H1 (cell line): ENCODE results near the gene TMX2. TPM values are rescaled to one million over a fixed set of nuclear protein-coding genes. Genes with fewer than 3 reads are reported as not detected.

Experiments used
- CTCF ChIA-PET: fragments of 300-600 bp; sonication (Branson Sonifier 250); formaldehyde crosslinking; loops from one replicate; lab custom pipeline; 2021; ENCODE audit not compliant: partially characterized antibody; lab: Charles Lee
- POLR2A ChIA-PET: fragments of 300-600 bp; sonication (Branson Sonifier 250); formaldehyde crosslinking; loops from one replicate; lab custom pipeline; 2021; ENCODE audit warnings: inconsistent platforms; ENCODE audit not compliant: partially characterized antibody; lab: Charles Lee
- DNase-seq, 2 experiments: peaks; one replicate each; pipeline versions ENCODE4 v3.0.0 to v3.0.0-alpha.2; 2010 to 2022; ENCODE audit warnings: low spot score in 2 of 2, low read depth in 1 of 2, mixed read lengths in 1 of 2
- FAIRE-seq: peaks from 2 replicates; lab custom pipeline; 2011; peaks lifted over from hg19 to GRCh38; lab: Jason Lieb, UNC
- H2AFZ ChIP-seq: 2 replicates; pipeline ENCODE4 v1.8.1; 2012; ENCODE audit warnings: low read length, inconsistent platforms
- H2AK5ac ChIP-seq: 2 replicates; pipeline ENCODE4 v1.6.1; 2013; ENCODE audit warnings: low read depth, low read length
- H2BK120ac ChIP-seq: replicated peaks from 2 replicates; pipeline ENCODE3; 2013; ENCODE audit warnings: low read depth, low read length, inconsistent platforms
- H2BK12ac ChIP-seq: 2 replicates; pipeline ENCODE4 v1.6.1; 2013; ENCODE audit warnings: low read depth, low read length
- H2BK15ac ChIP-seq: 2 replicates; pipeline ENCODE4 v1.6.1; 2013; ENCODE audit warnings: low read length
- H2BK20ac ChIP-seq: 2 replicates; pipeline ENCODE4 v1.6.1; 2013; ENCODE audit warnings: low read length
- H2BK5ac ChIP-seq: 2 replicates; pipeline ENCODE4 v1.6.1; 2013; ENCODE audit warnings: low read depth, low read length
- H3K14ac ChIP-seq: 2 replicates; pipeline ENCODE4 v1.6.1; 2013; ENCODE audit warnings: inconsistent platforms; ENCODE audit not compliant: insufficient read length
- H3K18ac ChIP-seq: 2 replicates; pipeline ENCODE4 v1.6.1; 2013; ENCODE audit warnings: low read length; ENCODE audit errors: extremely low read depth
- H3K23ac ChIP-seq: 2 replicates; pipeline ENCODE4 v1.6.1; 2013; ENCODE audit warnings: inconsistent platforms; ENCODE audit not compliant: insufficient read length
- H3K23me2 ChIP-seq: 2 replicates; pipeline ENCODE4 v1.6.1; 2013; ENCODE audit warnings: low read depth, low read length
- H3K27ac ChIP-seq: 2 replicates; pipeline ENCODE4 v1.6.1; 2011; ENCODE audit warnings: low read depth, low read length, inconsistent platforms
- H3K27me3 ChIP-seq, 4 experiments: replicated peaks in 1 of 4; 1 replicate in 1 of 4; 2 replicates in 3 of 4; pipeline versions ENCODE4 v1.6.1 to v1.8.1; 2011 to 2013; ENCODE audit warnings: low read length in 3 of 4, mild to moderate bottlenecking in 3 of 4, inconsistent platforms in 2 of 4, mixed read lengths in 2 of 4, moderate library complexity in 1 of 4; ENCODE audit not compliant: control insufficient read depth in 3 of 4, insufficient read depth in 3 of 4; ENCODE audit errors: extremely low read depth in 1 of 4
- H3K36me3 ChIP-seq, 4 experiments: 2 replicates each; pipeline versions ENCODE4 v1.6.1 to v1.8.1; 2011 to 2013; ENCODE audit warnings: mild to moderate bottlenecking in 4 of 4, low read length in 3 of 4, moderate library complexity in 2 of 4, control low read depth in 1 of 4, inconsistent platforms in 1 of 4; ENCODE audit not compliant: insufficient read depth in 4 of 4, control insufficient read depth in 2 of 4
- H3K4ac ChIP-seq: replicated peaks from 2 replicates; pipeline ENCODE3; 2013; ENCODE audit warnings: low read length, low read depth, mixed read lengths, inconsistent platforms; ENCODE audit not compliant: insufficient read length
- H3K4me1 ChIP-seq, 4 experiments: replicated peaks in 1 of 4; 1 replicate in 1 of 4; 2 replicates in 3 of 4; pipeline versions ENCODE4 v1.6.1 to v1.8.1; 2011 to 2013; ENCODE audit warnings: low read length in 3 of 4, inconsistent platforms in 2 of 4, mixed read lengths in 1 of 4; ENCODE audit not compliant: insufficient read depth in 4 of 4, control insufficient read depth in 3 of 4
- H3K4me2 ChIP-seq, 2 experiments: 2 replicates each; pipeline versions ENCODE4 v1.6.1 to v1.8.1; 2011 to 2013; ENCODE audit warnings: low read depth in 2 of 2, low read length in 2 of 2, control low read depth in 1 of 2, inconsistent platforms in 1 of 2, mild to moderate bottlenecking in 1 of 2; ENCODE audit not compliant: insufficient read depth in 1 of 2
- H3K4me3 ChIP-seq, 4 experiments: fragments of 200-600, 300-600 bp in 1 of 4; sonication (generic), shearing (Covaris generic), sonication (Bioruptor Twin) in 1 of 4; 2 replicates each; pipeline versions ENCODE4 v1.5.1 to v1.8.1; 2011 to 2016; ENCODE audit warnings: low read length in 4 of 4, low read depth in 3 of 4, control low read depth in 2 of 4, inconsistent platforms in 2 of 4, mild to moderate bottlenecking in 2 of 4, mixed read lengths in 1 of 4, moderate library complexity in 1 of 4; ENCODE audit not compliant: insufficient read depth in 2 of 4; ENCODE audit errors: extremely low read depth in 1 of 4
- H3K56ac ChIP-seq: replicated peaks from 2 replicates; pipeline ENCODE3; 2013; ENCODE audit warnings: low read depth, mild to moderate bottlenecking, mixed read lengths, low read length, inconsistent platforms; ENCODE audit not compliant: insufficient read length
- H3K79me1 ChIP-seq: 2 replicates; pipeline ENCODE4 v1.6.1; 2013; ENCODE audit warnings: low read depth, low read length, control low read depth
- H3K79me2 ChIP-seq, 2 experiments: 2 replicates each; pipeline versions ENCODE4 v1.6.1 to v1.8.1; 2012 to 2013; ENCODE audit warnings: low read length in 2 of 2, mild to moderate bottlenecking in 2 of 2, inconsistent platforms in 1 of 2; ENCODE audit not compliant: insufficient read depth in 2 of 2, control insufficient read depth in 1 of 2
- H3K9ac ChIP-seq, 4 experiments: replicated peaks in 1 of 4; 1 replicate in 1 of 4; 2 replicates in 3 of 4; pipeline versions ENCODE4 v1.6.1 to v1.8.1; 2011 to 2013; ENCODE audit warnings: low read depth in 3 of 4, low read length in 3 of 4, control low read depth in 2 of 4, mild to moderate bottlenecking in 2 of 4, moderate library complexity in 2 of 4, inconsistent platforms in 1 of 4; ENCODE audit errors: extremely low read depth in 1 of 4
- H3K9me3 ChIP-seq, 2 experiments: 2 replicates each; pipeline versions ENCODE4 v1.6.1 to v1.8.1; 2012 to 2013; ENCODE audit warnings: mild to moderate bottlenecking in 2 of 2, moderate library complexity in 2 of 2, control low read depth in 1 of 2, inconsistent platforms in 1 of 2, low read depth in 1 of 2, low read length in 1 of 2, mixed read lengths in 1 of 2; ENCODE audit not compliant: insufficient read depth in 2 of 2
- H4K20me1 ChIP-seq, 2 experiments: replicated peaks in 1 of 2; 2 replicates each; pipeline versions ENCODE3 to v1.8.1; 2011 to 2013; ENCODE audit warnings: inconsistent platforms in 2 of 2, low read length in 2 of 2, mild to moderate bottlenecking in 1 of 2; ENCODE audit not compliant: insufficient read depth in 2 of 2, control insufficient read depth in 1 of 2
- H4K5ac ChIP-seq: 2 replicates; pipeline ENCODE4 v1.6.1; 2013; ENCODE audit warnings: low read length, low read depth, mixed read lengths, inconsistent platforms; ENCODE audit not compliant: insufficient read length
- H4K8ac ChIP-seq: 2 replicates; pipeline ENCODE4 v1.8.0; 2013; ENCODE audit warnings: mild to moderate bottlenecking, moderate library complexity, low read length, inconsistent platforms; ENCODE audit not compliant: insufficient read depth; ENCODE audit errors: extremely low read depth
- H4K91ac ChIP-seq: replicated peaks from 2 replicates; pipeline ENCODE3; 2013; ENCODE audit warnings: low read length, mixed read lengths, inconsistent platforms; ENCODE audit not compliant: insufficient read length
- ATF2 ChIP-seq: IDR thresholded peaks from 2 replicates; pipeline ENCODE4 v1.6.1; 2012; ENCODE audit warnings: low read length, inconsistent platforms
- CHD2 ChIP-seq: IDR thresholded peaks from 2 replicates; pipeline ENCODE4 v1.6.1; 2012; ENCODE audit warnings: low read length, improper control_type of control experiment
- JUN ChIP-seq: IDR thresholded peaks from 2 replicates; pipeline ENCODE4 v1.6.1; 2011; ENCODE audit warnings: low read depth, mild to moderate bottlenecking, improper control_type of control experiment, low read length
- KDM1A ChIP-seq: fragments of 200-600, 300-600 bp; sonication (generic); IDR thresholded peaks from 2 replicates; pipeline ENCODE4 v1.7.1; 2016; ENCODE audit warnings: mild to moderate bottlenecking, low read length, borderline replicate concordance
- NANOG ChIP-seq: IDR thresholded peaks from 2 replicates; pipeline ENCODE4 v1.6.1; 2011; ENCODE audit warnings: low read length, low read depth, mild to moderate bottlenecking, inconsistent platforms; ENCODE audit not compliant: insufficient read depth, poor library complexity, severe bottlenecking
- POU5F1 ChIP-seq: IDR thresholded peaks from 2 replicates; pipeline ENCODE4 v1.6.1; 2011; ENCODE audit warnings: low read depth, mild to moderate bottlenecking, low read length, moderate library complexity
- SP1 ChIP-seq: IDR thresholded peaks from 2 replicates; pipeline ENCODE4 v1.6.1; 2011; ENCODE audit warnings: low read depth, low read length
- SRF ChIP-seq: IDR thresholded peaks from 2 replicates; pipeline ENCODE4 v1.6.1; 2011; ENCODE audit warnings: mild to moderate bottlenecking, low read depth, low read length, moderate library complexity
- TEAD4 ChIP-seq: IDR thresholded peaks from 2 replicates; pipeline ENCODE4 v1.6.1; 2012; ENCODE audit warnings: low read depth, low read length, inconsistent platforms, mixed read lengths
- WGBS, 2 experiments: shearing (Covaris generic) in 1 of 2; methylation state at CpG; one replicate each; pipeline versions ENCODE4 v1.1.6 to v1.1.7; 2013 to 2015; ENCODE audit warnings: low lambda C conversion rate in 2 of 2, mixed read lengths in 2 of 2, inconsistent platforms in 1 of 2, low coverage in 1 of 2, missing lambda C conversion rate in 1 of 2; ENCODE audit not compliant: insufficient replicate concordance in 2 of 2, insufficient coverage in 1 of 2, insufficient read length in 1 of 2; ENCODE audit errors: extremely low coverage in 1 of 2, missing lambda C conversion rate in 1 of 2; 5-methylcytosine and 5-hydroxymethylcytosine counted together
- polyA plus RNA-seq, 7 experiments: library from polyadenylated mRNA; depleted of rRNA in 3 of 7; stranded (reverse) in 5 of 7; unstranded in 2 of 7; fragments of >200 nt in 5 of 7; fragments of 200-250 nt in 2 of 7; gene quantifications; 1 replicate in 5 of 7; 2 replicates in 1 of 7; 4 replicates in 1 of 7; pipeline versions ENCODE4 v1.2.1 to v1.2.3, GENCODE V29; 2011 to 2013; ENCODE audit warnings: missing spikeins in 2 of 7, mixed read lengths in 2 of 7
- total RNA-seq: library from RNA; stranded (reverse); fragmentation: NEBNext Ultra II Directional; extraction: Animal tissue kit (Norgen Biotek cat#: 25700); gene quantifications from 2 replicates; pipeline ENCODE4 v1.2.1, GENCODE V29; 2021
- TF ChIP-seq, protein P1 (sequence below), 3 experiments: IDR thresholded peaks; 1 replicate in 2 of 3; 2 replicates in 1 of 3; pipeline versions ENCODE4 v1.5.1 to v1.6.1; 2011; ENCODE audit warnings: low read length in 3 of 3, mild to moderate bottlenecking in 3 of 3, inconsistent platforms in 2 of 3, low read depth in 1 of 3, moderate library complexity in 1 of 3; ENCODE audit not compliant: insufficient read depth in 1 of 3; ENCODE audit errors: control extremely low read depth in 1 of 3

TMX2 gene
- total and polyA plus RNA-seq, 2 of the 8 experiments (the other 6 are each of a cell fraction or from before 2014, with no cell fraction given) = 70.4 to 100.0 TPM

DNA sequence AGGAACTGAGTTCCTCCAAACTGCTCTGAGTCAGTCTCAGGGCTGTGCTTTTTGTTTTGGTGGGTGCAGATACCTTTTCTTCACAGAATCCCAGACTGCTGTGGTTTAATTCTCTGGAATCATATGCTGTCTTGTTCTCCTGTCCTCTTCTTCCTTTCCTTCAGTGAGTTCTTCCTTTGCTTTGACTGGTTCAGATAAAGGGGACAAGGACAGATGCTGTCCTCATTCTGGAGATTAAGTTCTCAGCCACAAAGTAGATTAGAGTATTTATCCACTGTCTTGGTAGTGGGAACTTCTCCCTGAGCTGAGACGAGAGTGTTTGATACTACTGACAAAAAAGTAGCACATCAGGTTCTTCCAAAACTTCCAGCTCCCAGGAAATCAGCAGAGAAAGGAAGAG, 31.2 kb upstream of the TMX2 start:
- FAIRE-seq = no peak
- peaks cover 7% of the 10 kb centered on the region for H3K79me1 ChIP-seq
- H4K8ac ChIP-seq = no peak overlapping the region
- POLR2A ChIA-PET = interaction anchor here (1.2 to 1.5 kb wide), 4 partner anchors 13 to 31 kb away, joined by 3 to 5 read pairs (median 4); partner anchors contain the start of gene MED19
- no peak overlapping the region for H3K9ac ChIP-seq
- peaks cover 5 to 34% (median 12%) of the 10 kb centered on the region in 4 experiments; a peak in 6 of 8 replicates for H3K36me3 ChIP-seq
- H3K14ac ChIP-seq = no peak overlapping the region
- CTCF ChIA-PET = no interaction called here
- WGBS, 2 experiments = 92% methylated on average over 1 of the region's 1 CpG; no CpG with 5 or more reads in 1 of the 2 experiments
- H2AK5ac ChIP-seq = no peak overlapping the region
- H3K18ac ChIP-seq = no peak overlapping the region
- H4K20me1 ChIP-seq = peaks cover 0 to 2% of the 10 kb centered on the region in 2 experiments
- H2BK5ac ChIP-seq = no peak overlapping the region
- no peak for DNase-seq
- H3K4me1 ChIP-seq = no peaks in the 10 kb centered on the region
- no peak overlapping the region for H3K23ac ChIP-seq
- no peak overlapping the region for H2BK120ac ChIP-seq
- H3K9me3 ChIP-seq = no peaks in the 10 kb centered on the region
- peaks cover 0 to 46% of the 10 kb centered on the region in 2 experiments; a peak in 3 of 4 replicates for H3K79me2 ChIP-seq
- no peak overlapping the region for H4K91ac ChIP-seq
- H2BK15ac ChIP-seq = no peak overlapping the region
- no peak overlapping the region for H3K27ac ChIP-seq
- no peaks in the 10 kb centered on the region for H3K27me3 ChIP-seq
- H4K5ac ChIP-seq = no peak overlapping the region
- no peak overlapping the region for H3K4me3 ChIP-seq
- no peak overlapping the region for H2AFZ ChIP-seq
- no peak overlapping the region for H3K4ac ChIP-seq
- H2BK20ac ChIP-seq = no peak overlapping the region
- H2BK12ac ChIP-seq = no peak overlapping the region
- no peak overlapping the region for H3K56ac ChIP-seq
- no peak for TF ChIP-seq JUN
- no peak for TF ChIP-seq ATF2
- TF ChIP-seq CHD2 = no peak
- no peak for TF ChIP-seq POU5F1
- TF ChIP-seq NANOG = no peak
- TF ChIP-seq SP1 = no peak
- TF ChIP-seq SRF = no peak
- no peak for TF ChIP-seq KDM1A
- TF ChIP-seq TEAD4 = no peak
- TF ChIP-seq, protein P1, sequence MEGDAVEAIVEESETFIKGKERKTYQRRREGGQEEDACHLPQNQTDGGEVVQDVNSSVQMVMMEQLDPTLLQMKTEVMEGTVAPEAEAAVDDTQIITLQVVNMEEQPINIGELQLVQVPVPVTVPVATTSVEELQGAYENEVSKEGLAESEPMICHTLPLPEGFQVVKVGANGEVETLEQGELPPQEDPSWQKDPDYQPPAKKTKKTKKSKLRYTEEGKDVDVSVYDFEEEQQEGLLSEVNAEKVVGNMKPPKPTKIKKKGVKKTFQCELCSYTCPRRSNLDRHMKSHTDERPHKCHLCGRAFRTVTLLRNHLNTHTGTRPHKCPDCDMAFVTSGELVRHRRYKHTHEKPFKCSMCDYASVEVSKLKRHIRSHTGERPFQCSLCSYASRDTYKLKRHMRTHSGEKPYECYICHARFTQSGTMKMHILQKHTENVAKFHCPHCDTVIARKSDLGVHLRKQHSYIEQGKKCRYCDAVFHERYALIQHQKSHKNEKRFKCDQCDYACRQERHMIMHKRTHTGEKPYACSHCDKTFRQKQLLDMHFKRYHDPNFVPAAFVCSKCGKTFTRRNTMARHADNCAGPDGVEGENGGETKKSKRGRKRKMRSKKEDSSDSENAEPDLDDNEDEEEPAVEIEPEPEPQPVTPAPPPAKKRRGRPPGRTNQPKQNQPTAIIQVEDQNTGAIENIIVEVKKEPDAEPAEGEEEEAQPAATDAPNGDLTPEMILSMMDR (IDR thresholded peaks at IDR 0.05; ENCODE audit: control extremely low read depth in 1 of 3, insufficient read depth in 1 of 3, low read depth in 1 of 3, low read length in 3 of 3) = no peak
- H3K23me2 ChIP-seq = no peaks in the 10 kb centered on the region
- H3K4me2 ChIP-seq = no peak overlapping the region
